ENCODE measurements around the gene CHST11.

The CHST11 gene

GRCh38 chr12:104578453-104578852, 121.7 kb downstream of the CHST11 start:
- DNase-seq (ENCODE audit: low read depth in 1 of 2, low spot score in 1 of 2) = no peak

- DNase-seq (ENCODE audit: low read depth in 1 of 2, low spot score in 1 of 2) = no peak
Observed at GRCh38 chr12:104579718-104580495, 123.2 kb downstream of the CHST11 start.

GRCh38 chr12:104581005-104581570, 124.3 kb downstream of the CHST11 start:
- no peak for DNase-seq (ENCODE audit: low read depth in 1 of 2, low spot score in 1 of 2)

- DNase-seq (ENCODE audit: low read depth in 1 of 2, low spot score in 1 of 2) = no peak
Observed at GRCh38 chr12:104582739-104583138, 126.0 kb downstream of the CHST11 start.

GRCh38 chr12:104583301-104583700, 126.6 kb downstream of the CHST11 start:
- no peak for DNase-seq (ENCODE audit: low read depth in 1 of 2, low spot score in 1 of 2)

- no peak for DNase-seq (ENCODE audit: low read depth in 1 of 2, low spot score in 1 of 2)
Observed at GRCh38 chr12:104585448-104586055, 128.8 kb downstream of the CHST11 start.

GRCh38 chr12:104586351-104586919, 129.7 kb downstream of the CHST11 start:
- no peak for DNase-seq (ENCODE audit: low read depth in 1 of 2, low spot score in 1 of 2)

- no peak for DNase-seq (ENCODE audit: low read depth in 1 of 2, low spot score in 1 of 2)
Observed at GRCh38 chr12:104588047-104588920, 131.5 kb downstream of the CHST11 start.

GRCh38 chr12:104588921-104589590, 132.3 kb downstream of the CHST11 start:
- DNase-seq (ENCODE audit: low read depth in 1 of 2, low spot score in 1 of 2) = no peak

- no peak for DNase-seq (ENCODE audit: low read depth in 1 of 2, low spot score in 1 of 2)
Observed at GRCh38 chr12:104590022-104590421, 133.3 kb downstream of the CHST11 start.

GRCh38 chr12:104591257-104591885, 134.6 kb downstream of the CHST11 start:
- no peak for DNase-seq (ENCODE audit: low read depth in 1 of 2, low spot score in 1 of 2)

GRCh38 chr12:104593482-104593881, 136.7 kb downstream of the CHST11 start:
- no peak for DNase-seq (ENCODE audit: low read depth in 1 of 2, low spot score in 1 of 2)

- DNase-seq (ENCODE audit: low read depth in 1 of 2, low spot score in 1 of 2) = no peak
Observed at GRCh38 chr12:104596134-104596799, 139.5 kb downstream of the CHST11 start.

- no peak for DNase-seq (ENCODE audit: low read depth in 1 of 2, low spot score in 1 of 2)
Observed at GRCh38 chr12:104596898-104597843, 140.4 kb downstream of the CHST11 start.

GRCh38 chr12:104598342-104599271, 141.9 kb downstream of the CHST11 start:
- no peak for DNase-seq (ENCODE audit: low read depth in 1 of 2, low spot score in 1 of 2)

GRCh38 chr12:104599272-104600035, 142.7 kb downstream of the CHST11 start:
- DNase-seq (ENCODE audit: low read depth in 1 of 2, low spot score in 1 of 2) = no peak
